Renal pelvis (tissue), 4 donors: ENCODE measurements around the gene ITPKC. TPM values are rescaled to one million over a fixed set of nuclear protein-coding genes. Genes with fewer than 3 reads are reported as not detected.
"Not testable (repeated sequence)": the region's sequence is repeated elsewhere in the genome, so short reads cannot be mapped to it uniquely, and the experiment has no call there.

Source experiments
- DNase-seq: peaks from one replicate; pipeline ENCODE4 v3.0.0-alpha.2; 2013
- polyA plus RNA-seq, 3 donors: library from polyadenylated mRNA; unstranded; fragments of 120-200 nt; gene quantifications; one replicate each; pipeline ENCODE4 v1.2.1, GENCODE V29; 2013; ENCODE audit not compliant: insufficient read length in 3 of 3

Gene ITPKC
- polyA plus RNA-seq, 3 donors = 14.8 to 16.9 (median 16.8) TPM

DNA sequence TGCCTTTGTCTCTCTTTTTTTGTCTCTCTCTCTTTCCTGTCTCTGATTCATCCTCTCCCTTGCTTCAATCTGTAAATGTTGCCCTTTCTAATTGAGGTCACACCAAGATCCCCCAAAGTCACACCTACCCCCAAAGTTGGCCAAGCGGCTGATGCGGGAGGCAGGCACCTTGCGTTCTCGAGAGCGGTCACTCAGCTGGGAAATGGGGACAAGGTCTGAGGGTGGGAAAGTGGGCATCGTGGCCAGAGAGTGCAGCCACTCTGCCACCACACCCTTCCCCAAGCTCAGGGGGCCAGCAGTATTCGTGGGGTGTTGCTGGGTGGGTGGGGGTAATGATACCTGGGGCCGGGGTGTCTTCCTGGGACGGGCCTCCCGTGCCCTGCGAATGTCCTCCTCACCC, 3.0 kb upstream of the ITPKC start:
- DNase-seq = no peak

DNA sequence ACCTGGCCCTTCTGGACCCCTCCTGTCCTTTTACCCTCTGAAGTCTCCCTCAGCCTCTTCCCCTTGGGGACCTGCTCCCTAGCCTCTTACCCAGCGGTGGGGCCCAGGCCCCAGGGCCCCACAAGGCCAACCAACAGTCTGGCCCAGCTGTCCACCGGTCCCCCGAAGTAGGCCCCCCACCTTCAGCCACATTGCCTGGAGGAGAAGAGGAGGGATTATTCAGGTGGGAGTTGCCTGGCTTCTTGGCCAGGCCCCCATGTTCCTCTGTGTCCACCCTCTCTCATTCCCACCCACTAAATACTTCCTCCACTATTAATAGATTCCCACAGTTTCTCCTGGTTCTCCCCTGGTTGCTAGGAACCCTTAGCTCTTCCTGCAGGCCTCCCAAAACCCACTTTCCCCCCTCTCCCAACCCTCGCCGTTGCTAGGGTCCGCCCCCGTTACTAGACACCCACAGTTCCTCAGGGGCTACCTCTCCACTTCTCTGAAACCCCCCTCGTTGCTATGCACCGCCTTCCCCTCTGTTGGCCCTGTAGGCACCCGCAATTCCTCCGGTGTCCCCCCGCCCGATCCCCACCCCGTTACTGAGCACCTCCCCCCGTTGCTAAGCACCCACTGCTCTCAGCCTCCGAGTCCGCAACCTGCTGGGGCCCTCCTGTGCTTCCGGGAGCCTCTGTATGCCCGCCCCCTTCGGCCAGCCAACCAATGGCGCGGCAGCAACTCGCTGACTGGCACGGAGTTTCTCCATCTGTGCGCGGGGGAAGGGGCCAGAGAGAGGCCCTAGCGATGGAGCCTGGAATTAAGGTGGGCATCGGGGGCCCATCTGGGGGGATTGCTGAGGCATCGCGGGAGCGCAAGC, 2.2 kb upstream of the ITPKC start:
- peak; percentile 93 for DNase-seq

DNA sequence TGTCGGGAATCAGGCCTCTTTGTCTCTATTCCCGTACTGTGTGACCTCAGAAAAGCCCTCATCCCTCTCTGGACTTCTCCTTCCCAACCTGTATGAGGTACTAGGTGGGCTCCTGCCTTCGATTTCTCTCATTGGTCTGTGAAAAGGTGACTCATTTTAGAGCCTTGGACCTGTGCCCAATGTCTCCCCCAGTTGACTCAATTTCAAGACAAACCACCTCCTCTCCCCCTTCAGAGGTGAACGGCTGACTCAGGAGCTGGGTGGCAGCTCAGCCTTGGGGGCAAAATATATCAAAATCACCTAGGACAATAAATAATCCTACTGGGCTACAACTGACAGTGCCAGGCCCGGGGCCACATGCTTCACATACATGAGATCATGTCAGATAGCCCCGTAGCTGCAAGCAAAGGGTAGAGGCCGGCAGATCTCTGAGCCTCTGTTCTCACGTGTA, 856 bp upstream of the ITPKC start:
- peak; percentile 16 for DNase-seq

DNA sequence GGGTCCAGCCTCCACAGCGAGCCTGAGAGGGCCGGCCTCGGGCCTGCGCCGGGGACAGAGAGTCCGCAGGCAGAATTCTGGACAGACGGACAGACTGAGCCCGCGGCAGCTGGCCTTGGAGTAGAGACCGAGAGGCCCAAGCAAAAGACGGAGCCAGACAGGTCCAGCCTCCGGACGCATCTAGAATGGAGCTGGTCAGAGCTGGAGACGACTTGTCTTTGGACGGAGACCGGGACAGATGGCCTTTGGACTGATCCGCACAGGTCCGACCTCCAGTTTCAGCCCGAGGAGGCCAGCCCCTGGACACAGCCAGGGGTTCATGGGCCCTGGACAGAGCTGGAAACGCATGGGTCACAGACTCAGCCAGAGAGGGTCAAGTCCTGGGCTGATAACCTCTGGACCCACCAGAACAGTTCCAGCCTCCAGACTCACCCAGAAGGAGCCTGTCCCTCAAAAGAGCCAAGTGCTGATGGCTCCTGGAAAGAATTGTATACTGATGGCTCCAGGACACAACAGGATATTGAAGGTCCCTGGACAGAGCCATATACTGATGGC, 490 bp downstream of the ITPKC start:
- no peak for DNase-seq

DNA sequence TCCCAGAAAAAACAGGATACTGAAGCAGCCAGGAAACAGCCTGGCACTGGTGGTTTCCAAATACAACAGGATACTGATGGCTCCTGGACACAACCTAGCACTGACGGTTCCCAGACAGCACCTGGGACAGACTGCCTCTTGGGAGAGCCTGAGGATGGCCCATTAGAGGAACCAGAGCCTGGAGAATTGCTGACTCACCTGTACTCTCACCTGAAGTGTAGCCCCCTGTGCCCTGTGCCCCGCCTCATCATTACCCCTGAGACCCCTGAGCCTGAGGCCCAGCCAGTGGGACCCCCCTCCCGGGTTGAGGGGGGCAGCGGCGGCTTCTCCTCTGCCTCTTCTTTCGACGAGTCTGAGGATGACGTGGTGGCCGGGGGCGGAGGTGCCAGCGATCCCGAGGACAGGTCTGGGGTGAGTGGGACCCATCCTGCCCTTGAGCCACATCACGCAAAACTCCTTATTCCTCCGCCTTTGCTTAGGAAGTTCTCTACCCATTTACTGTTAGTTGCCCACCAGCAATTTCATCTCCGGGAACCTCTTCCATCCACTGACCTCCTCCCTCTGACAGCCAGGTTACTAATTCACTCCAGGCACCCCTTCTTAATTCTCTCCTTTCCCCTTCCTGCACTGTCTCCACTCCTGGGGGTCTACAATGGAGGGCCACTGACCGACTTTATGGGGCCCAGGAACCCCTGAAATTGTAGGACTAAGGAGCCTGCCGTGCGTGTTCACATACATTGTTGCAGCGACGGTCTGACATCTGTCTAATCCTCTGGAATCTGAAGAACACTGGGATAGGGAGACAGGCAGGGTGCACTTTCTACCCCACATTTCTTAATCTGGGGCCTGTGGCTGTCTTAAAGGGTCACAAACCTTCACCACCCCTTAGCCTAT, 1.2 kb downstream of the ITPKC start:
- no peak for DNase-seq

DNA sequence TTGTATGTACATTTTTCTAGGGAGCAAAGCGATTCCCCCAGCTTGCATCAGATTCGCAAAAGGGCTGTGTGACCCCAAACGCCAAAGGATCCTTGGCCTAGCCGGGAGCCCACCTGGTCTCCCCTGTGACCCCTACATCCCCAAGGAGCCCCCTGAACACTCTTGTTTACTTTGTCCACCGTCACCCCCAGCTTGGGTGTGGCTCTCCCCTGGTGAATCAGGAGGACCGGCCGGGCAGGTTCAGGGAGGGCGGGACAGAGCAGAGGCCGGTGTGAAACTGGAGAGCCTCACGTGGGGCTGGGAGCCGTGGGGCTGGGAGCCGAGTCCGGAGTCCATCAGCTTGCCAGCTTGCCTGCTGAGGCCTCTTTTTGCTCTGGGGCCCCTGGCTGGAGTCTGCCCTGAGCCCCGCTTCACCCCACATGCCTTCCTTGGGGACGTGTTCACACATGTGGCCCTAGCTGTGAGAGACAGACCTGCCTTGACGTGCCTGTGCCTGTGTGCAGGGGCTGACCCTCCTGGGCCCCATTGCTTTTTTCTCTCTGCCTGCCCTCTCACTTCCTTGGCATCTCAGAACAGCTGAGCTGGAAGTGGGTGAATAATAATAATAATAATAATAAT, 2.0 kb downstream of the ITPKC start:
- peak; percentile 37 for DNase-seq

DNA sequence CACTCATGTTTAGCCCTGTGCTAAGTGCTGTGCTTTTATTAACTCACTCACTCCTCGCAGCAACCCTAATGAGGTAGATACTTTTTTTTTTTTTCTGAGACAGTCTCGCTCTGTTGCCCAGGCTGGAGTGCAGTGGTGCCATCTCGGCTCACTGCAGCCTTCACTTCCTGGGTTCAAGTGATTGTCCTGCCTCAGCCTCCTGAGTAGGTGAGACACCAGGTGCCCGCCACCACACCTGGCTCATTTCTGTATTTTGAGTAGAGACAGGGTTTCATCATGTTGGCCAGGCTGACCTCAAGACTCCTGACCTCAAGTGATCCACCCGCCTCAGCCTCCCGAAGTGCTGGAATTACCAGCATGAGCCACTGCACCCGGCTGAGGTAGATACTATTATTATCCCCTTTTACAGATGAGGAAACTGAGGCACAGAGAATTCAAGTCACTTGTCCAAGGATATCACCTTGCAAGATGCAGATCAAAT, 2.5 kb downstream of the ITPKC start:
- DNase-seq = no peak

DNA sequence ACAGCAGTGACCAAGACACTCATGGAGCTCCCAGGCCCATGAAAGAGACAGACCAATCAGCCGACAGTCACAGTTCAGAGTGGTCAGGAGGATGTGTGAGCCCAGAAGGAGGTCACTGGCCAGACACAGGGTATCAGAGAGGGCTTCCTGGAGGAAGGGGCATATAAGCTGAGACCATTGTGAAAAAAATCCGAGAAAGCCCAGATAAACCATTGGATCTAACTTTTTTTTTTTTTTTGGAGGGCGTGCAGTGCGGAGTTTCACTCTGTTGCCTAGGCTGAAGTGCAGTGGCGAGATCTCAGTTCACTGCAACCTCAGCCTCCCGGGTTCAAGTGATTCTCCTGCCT, 4.2 kb downstream of the ITPKC start:
- no peak for DNase-seq

DNA sequence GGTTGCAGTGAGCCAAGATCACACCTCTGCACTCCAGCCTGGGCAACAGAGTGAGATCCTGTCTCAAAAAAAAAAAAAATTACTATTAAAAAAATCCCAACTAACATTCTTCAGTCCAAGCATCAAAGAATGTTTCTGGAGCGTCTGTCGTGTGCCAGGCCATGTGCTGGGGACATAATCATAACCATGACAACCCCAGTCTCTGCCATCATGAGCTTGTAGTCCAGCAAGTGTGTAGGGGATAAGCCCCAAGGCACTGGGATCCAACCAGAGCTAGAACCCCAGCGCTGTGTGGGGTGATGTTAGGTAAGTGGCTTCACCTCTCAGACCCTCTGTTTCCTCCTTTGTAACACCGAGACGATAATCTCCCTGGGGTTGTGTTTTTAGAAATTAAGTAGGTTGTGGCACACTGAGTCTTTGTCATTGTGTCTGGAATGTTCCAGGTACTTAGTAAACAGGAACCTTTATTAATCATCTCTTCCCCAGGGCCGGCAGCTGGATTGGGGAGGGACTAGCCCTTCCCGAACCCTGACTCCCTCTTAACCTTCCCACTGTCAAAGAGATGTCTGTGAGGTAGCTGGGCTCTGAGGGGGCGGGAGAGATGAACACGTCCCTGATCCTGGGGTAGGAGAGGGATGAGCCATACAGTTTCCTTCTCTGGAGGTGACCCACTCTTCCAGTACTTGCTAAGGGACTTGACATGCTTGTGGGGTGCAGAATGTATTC, 5.2 kb downstream of the ITPKC start:
- no peak for DNase-seq

DNA sequence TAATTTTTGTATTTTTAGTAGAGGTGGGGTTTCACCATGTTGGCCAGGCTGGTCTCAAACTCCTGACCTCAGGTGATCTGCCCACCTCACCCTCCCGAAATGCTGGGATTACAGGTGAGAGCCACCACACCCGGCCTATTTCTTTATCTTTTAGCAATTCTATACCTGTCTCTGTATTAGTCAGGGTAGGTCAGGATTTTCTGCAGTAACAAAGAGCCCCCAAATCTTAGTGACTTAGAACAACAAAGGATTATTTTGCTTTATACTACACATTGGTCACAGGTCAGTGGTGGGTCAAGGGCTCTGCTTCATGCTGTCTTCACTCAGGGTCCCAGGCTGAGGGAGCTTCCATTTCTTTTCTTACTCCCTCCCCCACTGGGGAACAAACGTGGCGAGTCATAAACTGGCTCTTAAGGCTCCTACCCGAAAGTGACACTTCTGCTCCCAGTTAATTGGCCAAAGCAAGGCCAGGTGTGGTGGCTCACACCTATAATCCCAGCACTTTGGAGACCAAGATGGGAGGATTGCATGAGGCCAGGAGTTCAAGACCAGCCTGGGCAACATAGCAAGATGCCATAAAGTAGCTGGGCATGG, 6.8 kb downstream of the ITPKC start:
- no peak for DNase-seq

DNA sequence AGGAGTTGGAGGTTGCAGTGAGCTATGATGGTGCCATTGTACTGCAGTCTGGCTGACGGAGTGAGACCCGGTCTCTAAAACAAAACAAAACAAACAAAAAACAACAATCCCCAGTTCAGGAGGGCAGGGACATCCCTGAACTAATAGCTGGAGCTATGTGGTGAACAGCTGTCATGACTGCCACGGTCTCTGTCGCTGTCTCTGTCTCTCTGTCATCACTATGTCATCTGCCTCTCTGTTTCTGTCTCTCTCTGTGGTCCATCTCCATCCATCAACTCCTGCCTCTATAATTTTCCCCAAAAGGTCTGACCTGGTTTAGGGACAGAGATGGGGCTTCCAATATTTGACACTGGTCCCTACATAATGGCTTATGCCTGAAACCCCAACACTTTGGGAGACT, 7.4 kb downstream of the ITPKC start:
- DNase-seq = no peak

DNA sequence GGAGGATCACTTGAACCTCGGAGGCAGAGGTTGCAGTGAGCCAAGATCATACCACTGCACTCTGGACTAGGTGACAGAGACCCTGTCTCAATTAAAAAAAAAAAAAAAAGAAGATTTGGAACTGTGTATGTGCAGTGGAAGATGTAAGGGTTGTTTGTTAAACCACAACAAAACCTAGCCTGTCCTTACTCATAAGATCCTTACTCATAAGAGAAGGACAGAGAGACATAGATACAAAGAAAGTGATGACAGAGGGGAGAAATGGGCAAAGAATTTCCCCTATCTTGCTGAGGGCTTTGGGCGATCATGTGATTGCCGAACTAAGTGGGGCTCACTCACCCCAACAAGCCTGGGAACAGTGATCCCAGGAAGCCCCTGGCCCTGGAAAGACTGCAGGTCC, 7.9 kb downstream of the ITPKC start:
- DNase-seq = no peak

DNA sequence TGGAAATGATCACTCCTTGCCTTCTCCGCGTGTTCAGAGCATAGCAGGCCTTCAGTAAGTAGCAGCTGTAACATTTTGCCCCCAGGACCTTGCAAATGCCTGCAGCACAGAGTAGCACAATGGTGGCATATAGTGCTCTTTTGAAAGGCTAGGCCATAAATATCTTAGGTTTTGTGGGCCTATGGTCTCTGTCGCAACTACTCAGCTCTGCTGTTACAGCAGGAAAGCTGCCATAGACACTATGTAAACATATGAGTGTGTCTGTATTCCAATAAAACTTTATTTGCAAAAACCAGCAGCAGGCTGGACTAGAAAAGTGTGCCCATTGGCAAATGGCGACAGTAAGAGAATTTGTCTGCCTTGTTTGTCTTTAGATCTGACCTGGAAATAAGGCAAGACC, 9.4 kb downstream of the ITPKC start:
- DNase-seq = no peak

DNA sequence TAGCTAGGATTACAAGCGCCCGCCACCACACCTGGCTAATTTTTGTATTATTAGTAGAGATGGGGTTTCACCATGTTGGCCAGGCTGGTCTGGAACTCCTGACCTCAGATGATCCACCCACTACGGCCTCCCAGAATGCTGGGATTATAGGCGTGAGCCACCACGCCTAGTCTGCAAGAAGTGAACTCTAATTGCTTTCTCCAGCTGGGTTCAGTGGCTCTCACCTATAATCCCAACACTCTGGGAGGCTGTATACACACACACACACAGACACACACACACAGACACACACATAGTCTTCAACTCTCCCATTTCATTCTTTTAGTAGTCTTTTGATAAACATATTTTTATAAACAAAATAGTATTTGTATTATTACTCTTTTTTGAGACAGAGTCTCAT, 13.2 kb downstream of the ITPKC start:
- not testable (repeated sequence) for DNase-seq

DNA sequence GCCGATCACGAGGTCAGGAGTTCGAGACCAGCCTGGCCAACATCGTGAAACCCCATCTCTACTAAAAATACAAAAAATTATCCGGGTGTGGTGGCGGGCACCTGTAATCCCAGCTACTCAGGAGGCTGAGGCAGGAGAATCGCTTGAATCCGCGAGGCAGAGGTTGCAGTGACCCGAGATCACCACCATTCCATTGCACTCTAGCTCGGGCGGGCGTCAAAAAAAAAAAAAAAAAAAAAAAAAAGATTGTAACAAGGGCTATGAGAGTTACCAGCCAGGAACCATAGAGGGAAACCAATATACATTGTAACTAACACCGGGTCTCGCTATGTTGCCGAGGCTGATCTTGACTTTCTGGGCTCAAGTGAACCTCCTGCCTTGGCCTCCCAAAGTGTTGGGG, 15.4 kb downstream of the ITPKC start:
- DNase-seq = not testable (repeated sequence)

DNA sequence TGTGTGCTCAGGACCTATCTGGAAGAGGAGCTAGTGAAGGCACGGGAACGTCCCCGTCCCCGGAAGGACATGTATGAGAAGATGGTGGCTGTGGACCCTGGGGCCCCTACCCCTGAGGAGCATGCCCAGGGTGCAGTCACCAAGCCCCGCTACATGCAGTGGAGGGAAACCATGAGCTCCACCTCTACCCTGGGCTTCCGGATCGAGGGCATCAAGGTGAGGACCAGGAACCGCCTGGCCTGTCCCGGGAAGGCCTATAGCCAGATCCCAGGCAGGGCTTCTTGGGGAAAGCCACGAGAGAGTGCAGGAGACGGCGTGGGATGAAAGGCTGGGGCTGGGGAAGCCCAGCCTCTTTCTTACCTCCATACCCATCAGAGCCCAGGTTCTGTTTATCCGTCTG, 16.2 kb downstream of the ITPKC start:
- DNase-seq = no peak

DNA sequence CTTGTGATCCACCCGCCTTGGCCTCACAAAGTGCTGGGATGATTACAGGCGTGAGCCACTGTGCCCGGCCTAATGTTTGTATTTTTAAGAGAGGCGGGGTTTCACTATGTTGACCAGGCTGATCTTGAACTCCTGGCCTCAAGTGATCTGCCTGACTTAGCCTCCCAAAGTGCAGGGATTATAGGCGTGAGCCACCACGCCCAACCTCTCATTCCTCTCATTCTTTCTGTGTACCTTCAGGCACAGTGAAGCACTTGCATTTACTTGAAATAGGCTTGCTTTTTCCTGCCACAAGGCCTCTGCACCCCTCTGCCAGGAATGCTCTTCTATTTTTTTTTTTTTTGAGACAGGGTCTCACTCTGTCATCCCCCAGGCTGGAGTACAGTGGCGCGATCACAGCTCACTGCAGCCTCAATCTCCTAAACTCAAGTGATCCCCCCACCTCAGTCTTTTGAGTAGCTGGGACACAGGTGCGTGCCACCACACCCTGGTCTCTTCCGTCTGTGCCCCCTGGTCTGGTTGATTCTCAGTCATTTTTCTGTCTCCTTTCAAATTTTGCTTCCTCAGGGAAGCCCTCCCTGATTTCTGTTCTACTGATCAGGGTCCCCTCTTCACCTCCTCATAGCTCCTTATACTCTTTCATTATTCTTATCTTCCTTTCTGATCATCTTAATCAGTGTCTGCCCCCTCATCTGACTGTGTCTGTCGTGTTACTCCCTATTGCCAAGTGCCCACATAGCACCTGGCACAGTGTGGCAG, 18.3 kb downstream of the ITPKC start:
- DNase-seq = no peak

DNA sequence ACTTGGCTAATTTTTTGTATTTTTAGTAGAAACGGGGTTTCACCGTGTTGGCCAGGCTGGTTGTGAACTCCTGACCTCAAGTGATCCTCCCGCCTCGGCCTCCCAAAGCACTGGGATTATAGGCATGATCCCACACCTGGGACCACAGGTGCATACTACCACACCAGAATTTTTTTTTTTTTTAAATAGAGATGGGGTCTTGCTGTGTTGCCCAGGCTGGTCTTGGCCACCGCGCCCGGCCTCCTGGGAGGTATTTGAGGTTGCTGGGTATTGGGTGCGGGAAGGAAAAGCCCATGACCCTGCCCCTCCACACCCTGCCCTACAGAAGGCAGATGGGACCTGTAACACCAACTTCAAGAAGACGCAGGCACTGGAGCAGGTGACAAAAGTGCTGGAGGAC, 19.7 kb downstream of the ITPKC start:
- no peak for DNase-seq

DNA sequence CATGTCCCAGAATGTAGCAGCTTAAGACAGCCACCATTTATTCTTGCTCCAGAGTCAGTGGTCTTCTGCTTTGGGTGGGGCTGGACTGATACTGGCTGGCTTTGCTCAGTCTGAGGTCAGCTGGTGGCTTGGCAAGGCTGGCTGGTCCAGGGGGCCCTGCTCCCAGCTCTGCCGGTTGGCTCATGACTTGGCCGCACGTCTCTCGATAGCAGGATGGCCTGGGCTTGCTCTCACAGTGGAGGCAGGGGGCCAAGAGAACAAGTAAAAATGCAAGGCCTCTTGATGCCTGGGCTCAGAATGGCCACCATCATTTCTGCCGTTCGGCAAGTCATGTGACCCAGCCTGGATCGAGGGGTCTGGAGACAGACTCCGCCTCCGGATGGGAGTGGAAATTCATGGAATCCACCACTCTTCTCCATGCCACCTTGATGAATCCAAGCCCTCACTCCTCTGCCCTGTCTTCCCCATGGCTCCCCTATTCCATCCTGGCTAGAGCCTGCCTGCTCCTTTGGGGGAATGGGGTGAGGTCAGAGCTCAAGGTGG, 20.3 kb downstream of the ITPKC start:
- DNase-seq = no peak
